Right lung (tissue), 5 donors: ENCODE measurements around the gene CPNE5. TPM values are rescaled to one million over a fixed set of nuclear protein-coding genes. Genes with fewer than 3 reads are reported as not detected.
"Not testable (repeated sequence)": the region's sequence is repeated elsewhere in the genome, so short reads cannot be mapped to it uniquely, and the experiment has no call there.

Source experiments
- DNase-seq, 2 donors: peaks; one replicate each; pipeline ENCODE4 v3.0.0-alpha.2; 2013
- polyA plus RNA-seq, 5 donors: library from polyadenylated mRNA; unstranded; fragments of 120-200 nt; gene quantifications; one replicate each; pipeline versions ENCODE4 v1.2.1 to v1.2.3, GENCODE V29; 2013; ENCODE audit warnings: inconsistent platforms in 1 of 5, low replicate concordance in 1 of 5; ENCODE audit not compliant: insufficient read length in 5 of 5, insufficient read depth in 1 of 5

The CPNE5 gene
- polyA plus RNA-seq, 5 donors: 5.4 to 7.9 (median 6.8) TPM

GRCh38 chr6:36817176-36817817, 21.9 kb downstream of the CPNE5 start:
- no peak for DNase-seq

GRCh38 chr6:36815962-36816735, 23.1 kb downstream of the CPNE5 start:
- no peak for DNase-seq

GRCh38 chr6:36814249-36814648, 25.0 kb downstream of the CPNE5 start:
- no peak for DNase-seq

- no peak for DNase-seq
These were observed 25.7 kb downstream of the CPNE5 start for GRCh38 chr6:36813526-36813925.

- DNase-seq: not testable (repeated sequence)
These were observed 26.2 kb downstream of the CPNE5 start for GRCh38 chr6:36813047-36813446.

- DNase-seq: no peak
These were observed 29.1 kb downstream of the CPNE5 start for GRCh38 chr6:36809941-36810803.

GRCh38 chr6:36809156-36809555, 30.1 kb downstream of the CPNE5 start:
- no peak for DNase-seq

GRCh38 chr6:36808634-36809033, 30.6 kb downstream of the CPNE5 start:
- no peak for DNase-seq

- no peak for DNase-seq
These were observed 31.5 kb downstream of the CPNE5 start for GRCh38 chr6:36807750-36808149.

GRCh38 chr6:36807143-36807542, 32.1 kb downstream of the CPNE5 start:
- DNase-seq: no peak

GRCh38 chr6:36805917-36806316, 33.3 kb downstream of the CPNE5 start:
- DNase-seq: no peak

GRCh38 chr6:36805096-36805797, 34.0 kb downstream of the CPNE5 start:
- DNase-seq: no peak

- DNase-seq: no peak
These were observed 34.7 kb downstream of the CPNE5 start for GRCh38 chr6:36804563-36804962.

- DNase-seq: no peak
These were observed 35.3 kb downstream of the CPNE5 start for GRCh38 chr6:36803908-36804307.

GRCh38 chr6:36803482-36803881, 35.8 kb downstream of the CPNE5 start:
- DNase-seq: no peak

- no peak for DNase-seq
These were observed 38.8 kb downstream of the CPNE5 start for GRCh38 chr6:36800223-36801076.

- DNase-seq: no peak
These were observed 40.4 kb downstream of the CPNE5 start for GRCh38 chr6:36798852-36799251.

GRCh38 chr6:36797653-36798052, 41.6 kb downstream of the CPNE5 start:
- no peak for DNase-seq

GRCh38 chr6:36797055-36797454, 42.2 kb downstream of the CPNE5 start:
- no peak for DNase-seq

- no peak for DNase-seq
These were observed 44.6 kb downstream of the CPNE5 start for GRCh38 chr6:36794713-36795065.
